Measurements from ENCODE around the gene EMC8. TPM values are rescaled to one million over a fixed set of nuclear protein-coding genes. Genes with fewer than 3 reads are reported as not detected.

The EMC8 gene
- polyA plus RNA-seq, 3 donors, result 9.0 to 17.1 (median 10.8) TPM

DNA sequence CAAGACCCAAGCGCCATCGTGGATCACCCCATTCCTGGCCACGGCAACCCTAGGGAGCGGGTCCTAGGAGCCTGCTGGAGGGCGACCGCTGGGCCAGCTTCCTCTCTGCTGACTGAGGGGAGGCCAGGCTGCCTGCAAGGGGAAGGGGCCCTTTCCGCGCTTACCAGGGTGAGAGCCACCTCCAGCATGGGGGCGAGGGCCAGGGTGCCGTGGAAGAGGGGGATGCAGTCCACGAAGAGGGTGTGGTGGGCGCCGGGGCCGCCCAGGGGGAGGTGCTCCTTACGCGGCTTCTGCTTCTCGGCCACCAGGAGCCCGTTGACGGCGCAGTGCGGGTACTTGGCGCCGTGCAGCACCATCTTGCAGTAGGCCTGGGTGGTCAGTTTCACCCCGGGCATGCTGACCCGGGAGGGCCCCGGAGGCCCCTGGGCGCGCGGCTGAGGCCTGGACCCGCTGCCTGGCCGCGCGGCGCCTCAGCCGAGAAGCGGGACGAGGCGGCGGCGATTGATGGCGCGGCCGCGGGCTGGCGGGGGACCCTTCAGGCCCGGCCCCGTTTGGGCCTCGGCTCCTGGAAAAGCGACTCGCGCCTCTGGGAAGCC is 345 bp downstream of the EMC8 start:
- WGBS, 3 donors, result 0% methylated on average over 41 to 51 of the region's 51 CpGs
- H3K27ac ChIP-seq (ENCODE audit: low read depth, low read length), result no peak overlapping the region

GRCh38 chr16:85798283-85798776 is 1.0 kb downstream of the EMC8 start:
- H3K27ac ChIP-seq (ENCODE audit: low read depth, low read length), result no peak overlapping the region
- WGBS, 3 donors, result 8 to 26% (median 24%) methylated on average over 17 of the region's 17 CpGs

DNA sequence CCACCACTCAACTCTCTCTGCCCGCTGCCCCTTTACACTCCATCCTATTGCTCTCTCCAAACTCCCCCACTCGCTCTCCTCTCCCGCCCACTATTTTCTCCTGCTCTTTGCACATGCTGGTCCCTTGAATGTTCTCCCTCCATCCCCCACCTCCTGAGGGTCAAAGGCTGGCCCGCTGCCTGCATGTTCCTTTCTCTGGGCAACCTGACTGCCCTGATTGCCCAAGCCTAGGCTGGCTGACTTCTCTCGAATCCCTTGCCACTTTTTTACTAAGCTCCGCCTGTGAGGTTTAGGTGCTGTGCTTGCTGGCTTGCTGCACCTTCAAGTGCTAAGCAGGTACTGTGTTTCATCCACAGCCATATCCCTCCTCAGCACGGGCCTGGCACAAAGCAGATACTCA is 2.7 kb downstream of the EMC8 start:
- 89 to 92% (median 91%) methylated on average over 7 of the region's 7 CpGs for WGBS, 3 donors
- H3K27ac ChIP-seq (ENCODE audit: low read depth, low read length), result no peak overlapping the region

DNA sequence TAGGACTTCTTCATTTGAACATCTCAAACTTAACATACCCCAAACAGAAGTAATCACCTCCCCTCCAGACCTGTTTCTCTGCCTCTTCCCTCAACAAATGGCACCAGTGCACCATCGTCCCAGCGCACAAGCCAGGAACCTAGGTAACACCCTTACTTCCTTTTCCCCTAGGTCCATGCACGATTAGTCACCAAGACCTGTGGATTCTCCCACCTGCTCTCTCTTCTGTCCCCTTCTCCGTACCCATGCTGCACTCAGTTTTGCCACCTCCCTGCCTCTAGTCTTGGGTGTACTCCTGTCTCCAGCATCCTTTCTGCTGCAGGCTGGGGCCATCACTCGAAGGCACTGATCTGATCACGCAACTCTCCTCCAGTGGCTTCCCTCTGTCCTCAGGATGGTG is 3.2 kb downstream of the EMC8 start:
- no peak overlapping the region for H3K27ac ChIP-seq (ENCODE audit: low read depth, low read length)
- WGBS, 3 donors, result 71 to 86% (median 84%) methylated on average over 6 of the region's 6 CpGs

DNA sequence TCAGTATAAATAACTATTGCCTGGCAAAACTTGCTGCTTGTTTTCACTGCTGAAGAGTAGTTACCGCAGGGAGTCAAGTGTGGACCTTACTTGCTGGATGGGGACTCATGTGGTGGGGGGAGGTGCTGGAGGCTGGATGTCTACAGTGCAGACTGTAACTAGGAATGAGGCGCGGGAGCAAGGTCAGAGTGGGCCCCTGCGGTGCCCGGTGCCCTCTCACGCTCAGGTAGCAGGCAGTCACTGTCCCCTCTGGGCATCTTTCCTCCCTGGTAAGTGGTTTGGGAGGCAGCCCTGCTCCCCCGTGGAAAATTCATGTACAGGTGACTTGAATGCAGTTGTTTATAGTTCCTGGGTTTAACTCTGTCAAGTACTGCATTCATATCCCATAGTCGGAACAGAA is 4.6 kb downstream of the EMC8 start:
- 82 to 90% (median 89%) methylated on average over 8 of the region's 8 CpGs for WGBS, 3 donors
- no peak overlapping the region for H3K27ac ChIP-seq (ENCODE audit: low read depth, low read length)

GRCh38 chr16:85793662-85794298 is 5.6 kb downstream of the EMC8 start:
- 88 to 97% (median 96%) methylated on average over 5 of the region's 5 CpGs for WGBS, 3 donors

DNA sequence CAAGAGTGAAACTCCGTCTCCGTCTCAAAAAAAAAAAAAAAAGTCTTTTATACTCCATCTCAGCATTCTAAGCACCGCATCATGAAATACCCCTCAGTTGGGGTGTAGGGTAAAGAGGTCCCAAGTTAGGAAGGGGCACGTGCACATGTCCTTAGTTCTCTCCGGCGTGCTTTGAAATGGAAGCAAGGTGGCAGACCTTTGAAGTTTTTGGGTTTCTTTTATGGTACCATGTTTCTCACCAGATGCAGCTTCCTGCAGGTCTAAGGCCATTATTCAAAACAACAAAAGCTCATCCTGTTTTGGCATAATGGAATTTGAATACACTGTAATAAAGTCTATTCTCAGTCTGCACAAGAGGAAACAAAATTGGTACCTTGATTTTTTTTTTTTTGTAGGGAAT is 9.6 kb downstream of the EMC8 start:
- WGBS, 3 donors, result 83 to 86% (median 85%) methylated on average over 6 of the region's 6 CpGs
- H3K27ac ChIP-seq (ENCODE audit: low read depth, low read length), result no peak overlapping the region

More at GRCh38 chr16:85793662-85794298, 5.6 kb downstream of the EMC8 start:
- H3K27ac ChIP-seq (ENCODE audit: low read depth, low read length), result no peak overlapping the region

DNA sequence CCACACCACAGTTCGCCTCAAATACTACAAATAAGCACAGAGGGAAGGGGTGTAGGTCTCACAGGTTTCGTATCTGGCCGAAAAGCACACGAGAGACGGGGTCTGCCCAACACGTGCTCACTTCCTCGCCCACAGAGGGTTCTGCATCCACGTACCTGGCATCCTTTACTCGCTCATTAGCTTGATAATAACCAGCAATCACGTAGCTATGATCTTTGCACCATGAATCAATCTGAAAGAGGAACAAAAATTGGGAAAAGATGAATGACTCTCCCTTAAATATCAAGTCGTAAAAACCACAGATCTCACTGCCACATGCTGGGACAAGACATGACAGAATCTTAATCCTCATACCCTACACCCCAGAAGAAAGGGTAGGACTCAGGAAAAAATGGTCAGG is 10.5 kb downstream of the EMC8 start:
- 90 to 94% (median 91%) methylated on average over 11 of the region's 11 CpGs for WGBS, 3 donors
- H3K27ac ChIP-seq (ENCODE audit: low read depth, low read length), result no peak overlapping the region

GRCh38 chr16:85785927-85786326 is 13.4 kb downstream of the EMC8 start:
- no peak overlapping the region for H3K27ac ChIP-seq (ENCODE audit: low read depth, low read length)
- WGBS, 3 donors, result 93 to 95% (median 94%) methylated on average over 2 of the region's 2 CpGs

DNA sequence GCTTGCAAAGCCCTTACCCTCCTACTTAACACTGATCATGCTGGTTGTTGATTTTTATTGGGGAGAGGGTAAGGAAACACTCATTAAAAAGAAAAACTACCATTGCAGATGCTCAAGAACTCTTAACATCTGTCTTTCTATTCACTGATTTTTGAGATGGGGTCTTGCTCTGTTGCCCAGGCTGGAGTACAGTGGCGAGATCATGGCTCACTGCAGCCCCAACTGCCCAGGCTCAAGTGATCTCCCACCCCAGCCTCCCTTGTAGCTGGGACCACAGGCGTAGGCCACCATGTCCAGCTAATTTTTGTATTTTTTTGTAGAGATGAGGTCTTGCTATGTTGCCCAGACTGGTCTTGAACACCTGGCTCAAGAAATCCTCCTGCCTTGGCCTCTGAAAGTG is 14.5 kb downstream of the EMC8 start:
- 97 to 98% (median 98%) methylated on average over 2 of the region's 2 CpGs for WGBS, 3 donors
- H3K27ac ChIP-seq (ENCODE audit: low read depth, low read length), result no peak overlapping the region

- no peak overlapping the region for H3K27ac ChIP-seq (ENCODE audit: low read depth, low read length)
- 81 to 94% (median 86%) methylated on average over 8 of the region's 8 CpGs for WGBS, 3 donors
Observed at GRCh38 chr16:85783441-85783840, 15.9 kb downstream of the EMC8 start.

DNA sequence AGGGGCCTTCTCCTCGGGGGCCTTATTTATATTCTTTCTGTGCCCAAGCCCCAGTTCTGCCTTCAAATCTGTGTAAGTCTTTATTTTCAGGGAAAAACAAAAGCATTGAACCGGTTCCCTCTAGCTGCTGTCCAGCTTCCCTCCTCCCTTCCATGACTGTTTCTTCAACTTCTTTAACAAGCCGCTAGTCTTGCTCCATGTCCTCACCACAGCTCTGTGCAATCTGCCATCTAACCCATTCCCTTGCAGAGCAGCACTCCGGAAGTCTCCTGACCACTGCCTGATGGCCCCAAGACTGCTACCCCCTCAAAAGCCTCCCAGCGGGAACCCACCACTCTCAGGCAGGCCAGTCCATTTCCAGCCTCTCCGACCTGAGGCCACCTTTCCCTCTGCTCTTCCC is 16.9 kb downstream of the EMC8 start:
- WGBS, 3 donors, result 57 to 78% (median 67%) methylated on average over 6 of the region's 6 CpGs
- no peak overlapping the region for H3K27ac ChIP-seq (ENCODE audit: low read depth, low read length)

DNA sequence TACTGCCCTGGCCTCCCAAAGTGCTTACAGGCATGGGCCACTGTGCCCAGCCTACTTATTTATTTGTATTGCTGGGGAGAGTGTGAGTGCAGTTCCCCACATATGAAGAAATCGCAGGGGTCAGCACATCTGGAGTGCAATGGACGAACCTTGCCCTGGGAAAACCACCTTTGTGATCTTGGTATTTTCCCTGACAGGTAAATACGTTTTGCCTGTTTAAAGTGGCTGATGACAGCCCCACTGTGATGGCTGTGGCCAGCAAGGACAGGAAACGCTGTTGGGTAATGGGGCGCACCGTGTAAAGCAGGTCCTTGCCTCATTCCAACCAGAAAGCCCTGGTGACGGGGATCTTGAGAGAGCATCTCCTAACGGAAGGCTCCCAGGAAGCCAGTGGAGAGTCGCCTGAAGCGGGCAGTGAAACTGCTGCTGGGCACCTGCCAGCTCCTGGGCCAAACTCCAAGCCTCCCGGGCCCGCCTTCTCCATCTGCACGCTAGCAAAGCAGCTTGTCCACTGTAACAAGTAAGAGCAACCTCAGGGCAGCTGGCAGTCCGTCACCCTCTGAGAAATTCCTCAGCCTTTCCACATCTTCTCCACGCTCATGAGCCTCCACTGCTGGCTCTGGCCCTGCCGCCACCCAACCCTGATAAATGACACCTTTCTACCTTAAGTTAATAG is 17.5 kb downstream of the EMC8 start:
- H3K27ac ChIP-seq (ENCODE audit: low read depth, low read length), result no peak overlapping the region
- 33 to 54% (median 50%) methylated on average over 16 of the region's 16 CpGs for whole genome bisulfite sequencing, 3 donors

GRCh38 chr16:85781156-85781555 is 18.2 kb downstream of the EMC8 start:
- 88 to 89% (median 88%) methylated on average over 10 of the region's 10 CpGs for WGBS, 3 donors
- H3K27ac ChIP-seq (ENCODE audit: low read depth, low read length), result no peak overlapping the region

DNA sequence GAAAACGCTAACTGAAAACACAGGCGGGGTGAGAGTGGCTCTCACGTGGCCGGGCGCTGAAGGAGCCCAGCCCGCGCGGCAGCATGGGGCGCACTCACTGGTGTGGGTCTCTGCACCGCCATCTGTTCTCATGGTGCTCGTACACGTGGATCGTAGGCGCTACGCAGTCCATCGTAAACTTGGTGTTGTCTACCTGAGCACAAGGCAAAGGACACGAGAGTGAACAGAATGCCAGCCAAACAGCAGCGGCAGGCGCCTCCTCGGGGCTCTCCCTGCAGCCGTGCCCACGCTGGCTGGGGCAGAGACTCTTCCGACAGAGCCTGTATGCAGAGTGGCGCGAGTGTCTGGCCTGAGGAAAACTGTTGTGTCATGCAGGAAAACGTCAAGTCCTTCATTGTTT is 19.1 kb downstream of the EMC8 start:
- 90 to 93% (median 91%) methylated on average over 26 of the region's 26 CpGs for WGBS, 3 donors
- H3K27ac ChIP-seq (ENCODE audit: low read depth, low read length), result no peak overlapping the region

GRCh38 chr16:85778873-85779272 is 20.5 kb downstream of the EMC8 start:
- H3K27ac ChIP-seq (ENCODE audit: low read depth, low read length), result no peak overlapping the region
- WGBS, 3 donors, result 57 to 85% (median 63%) methylated on average over 12 of the region's 12 CpGs

- WGBS, 3 donors, result 64 to 77% (median 65%) methylated on average over 4 of the region's 4 CpGs
Observed at GRCh38 chr16:85777583-85778310, 21.6 kb downstream of the EMC8 start.

GRCh38 chr16:85774811-85775210 is 24.5 kb downstream of the EMC8 start:
- WGBS, 3 donors, result 84 to 97% (median 97%) methylated on average over 8 of the region's 8 CpGs
- no peak overlapping the region for H3K27ac ChIP-seq (ENCODE audit: low read depth, low read length)

More at GRCh38 chr16:85777583-85778310, 21.6 kb downstream of the EMC8 start:
- H3K27ac ChIP-seq (ENCODE audit: low read depth, low read length), result no peak overlapping the region

DNA sequence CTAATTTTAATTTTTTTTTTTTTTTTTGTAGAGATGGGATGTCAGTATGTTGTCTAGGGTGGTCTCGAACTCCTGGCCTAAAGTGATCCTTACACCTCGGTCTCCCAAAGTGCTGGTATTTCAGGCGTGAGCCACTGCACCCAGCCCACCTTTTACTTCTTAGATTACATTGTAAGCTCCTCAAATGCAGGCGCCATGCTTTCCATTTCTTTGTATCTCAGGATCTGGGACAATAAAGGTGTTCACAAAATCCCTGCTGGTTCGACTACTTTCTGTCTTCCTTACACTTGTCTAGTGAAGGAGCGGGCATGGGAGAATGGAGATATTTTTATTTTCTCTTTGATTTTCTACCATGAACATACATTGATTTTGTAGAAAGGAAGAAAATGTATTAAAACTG is 25.2 kb downstream of the EMC8 start:
- WGBS, 3 donors, result 77 to 78% (median 78%) methylated on average over 6 of the region's 6 CpGs
- H3K27ac ChIP-seq (ENCODE audit: low read depth, low read length), result no peak overlapping the region
